Fibroblast of skin of back (primary cell): ENCODE results near the gene ANAPC16.
A peak's percentile ranks its signal among the peaks of the same experiment; 100 is the strongest.
"Not testable (repeated sequence)": the region's sequence is repeated elsewhere in the genome, so short reads cannot be mapped to it uniquely, and the experiment has no call there.

Source experiments
- DNase-seq: peaks from one replicate; pipeline ENCODE4 v3.0.0-alpha.2; 2013

ANAPC16 gene

DNA sequence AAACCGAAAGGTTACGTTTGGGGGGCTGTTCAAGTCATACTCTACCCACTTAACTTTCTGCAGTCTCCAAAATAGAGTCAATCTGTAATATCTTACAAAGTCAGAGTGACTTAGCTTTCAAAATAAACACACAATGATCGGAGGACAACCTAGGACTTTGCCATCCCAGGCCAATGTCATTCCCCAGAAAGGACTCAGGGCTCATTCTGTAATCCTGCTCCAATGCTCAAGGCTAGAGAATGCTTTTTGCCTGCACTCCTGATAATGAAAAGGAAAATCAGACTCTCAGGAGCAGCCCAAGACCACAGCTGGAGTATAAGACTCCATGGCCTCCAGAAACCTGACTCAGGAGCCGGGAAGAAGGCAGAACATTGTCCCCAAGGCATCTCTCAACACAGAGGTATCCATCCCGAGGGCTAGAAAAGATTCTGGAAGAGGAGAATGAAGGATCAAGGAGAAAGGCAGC, 28.8 kb downstream of the ANAPC16 start:
- no peak for DNase-seq

DNA sequence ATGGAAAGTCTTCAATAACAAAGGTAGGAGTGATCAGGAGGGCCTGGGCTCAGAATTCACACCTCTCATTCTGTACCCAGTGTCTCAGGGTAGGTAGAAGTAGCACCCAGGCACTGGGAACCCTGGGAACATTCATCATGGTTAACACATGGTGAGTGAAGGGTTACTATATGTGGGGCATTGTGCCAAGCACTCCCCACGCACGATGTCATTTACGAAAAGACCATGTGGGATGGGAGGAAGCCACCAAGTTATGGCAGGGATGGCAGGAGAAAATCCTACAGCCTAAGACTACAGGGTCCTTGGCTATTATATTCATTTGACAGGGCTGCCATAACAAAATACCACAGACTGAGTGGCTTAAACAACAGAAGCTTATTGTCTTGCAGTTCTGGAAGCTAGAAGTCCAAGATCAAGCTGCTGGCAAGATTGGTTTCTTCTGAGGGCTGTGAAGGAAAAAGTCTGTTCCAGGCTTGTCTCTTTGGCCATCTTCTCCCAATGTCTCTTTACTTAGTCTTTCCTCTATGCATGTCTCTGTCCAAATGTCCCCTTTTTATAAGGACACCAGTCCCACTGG, 30.2 kb downstream of the ANAPC16 start:
- no peak for DNase-seq

DNA sequence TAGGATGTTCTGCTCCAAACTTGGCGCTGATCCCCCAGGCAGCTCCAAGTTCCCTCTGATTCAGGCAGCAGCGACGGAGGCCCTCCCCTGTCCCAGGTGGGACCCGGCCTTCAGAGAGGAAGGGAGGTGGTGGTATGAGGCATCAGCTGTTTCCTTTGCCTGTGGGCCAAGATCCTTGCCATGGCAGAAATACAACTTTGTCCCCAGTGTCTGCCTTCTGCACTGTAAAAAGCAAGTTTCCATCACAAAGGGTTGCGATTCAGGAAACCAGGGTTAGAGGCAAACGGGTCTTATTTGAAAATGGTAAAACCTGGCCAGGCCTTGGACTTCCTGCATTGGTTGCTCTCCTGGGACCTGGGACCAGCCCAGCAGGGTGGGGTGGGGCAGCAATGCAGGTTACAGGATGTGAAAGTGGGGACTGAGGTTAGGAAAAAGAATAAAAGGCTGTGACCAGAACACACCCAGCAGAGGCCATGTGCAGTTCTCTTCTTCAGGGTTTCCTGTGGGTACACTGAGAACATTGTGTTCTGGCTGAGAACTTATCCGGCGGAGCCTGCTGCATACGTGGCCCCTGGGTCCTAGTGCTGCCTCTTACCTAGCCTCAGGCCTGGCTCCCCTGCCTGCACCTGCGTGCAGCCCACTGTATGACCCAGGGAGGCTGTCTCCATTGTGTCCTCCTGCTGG, 32.8 kb downstream of the ANAPC16 start:
- no peak for DNase-seq

DNA sequence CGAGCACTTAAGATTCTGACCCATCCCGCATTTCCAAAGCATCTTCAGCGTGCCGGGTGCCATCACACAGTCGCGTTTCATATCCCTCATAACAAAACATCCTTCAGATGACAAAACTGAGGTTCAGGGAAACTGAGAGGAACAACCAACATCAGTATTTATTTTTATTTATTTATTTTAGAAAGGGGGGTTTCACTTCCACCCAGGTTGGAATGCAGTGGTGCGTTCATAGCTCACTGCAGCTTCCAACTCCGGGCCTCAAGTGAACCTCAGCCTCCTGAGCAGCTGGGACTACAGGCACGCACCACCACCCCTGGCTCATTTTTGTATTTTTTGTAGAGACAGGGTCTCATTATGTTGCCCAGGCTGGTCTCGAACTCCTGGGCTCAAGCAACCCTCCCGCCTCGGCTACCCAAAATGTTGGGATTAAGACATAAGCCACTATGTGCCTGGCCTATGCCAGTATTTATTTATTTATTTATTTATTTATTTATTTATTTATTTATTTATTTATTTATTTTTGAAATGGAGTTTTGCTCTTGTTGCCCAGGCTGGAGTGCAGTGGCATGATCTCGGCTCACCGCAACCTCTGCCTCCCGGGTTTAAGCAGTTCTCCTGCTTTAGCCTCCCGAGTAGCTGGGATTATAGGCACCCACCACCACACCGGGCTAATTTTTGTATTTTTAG, 33.5 kb downstream of the ANAPC16 start:
- DNase-seq: not testable (repeated sequence)

DNA sequence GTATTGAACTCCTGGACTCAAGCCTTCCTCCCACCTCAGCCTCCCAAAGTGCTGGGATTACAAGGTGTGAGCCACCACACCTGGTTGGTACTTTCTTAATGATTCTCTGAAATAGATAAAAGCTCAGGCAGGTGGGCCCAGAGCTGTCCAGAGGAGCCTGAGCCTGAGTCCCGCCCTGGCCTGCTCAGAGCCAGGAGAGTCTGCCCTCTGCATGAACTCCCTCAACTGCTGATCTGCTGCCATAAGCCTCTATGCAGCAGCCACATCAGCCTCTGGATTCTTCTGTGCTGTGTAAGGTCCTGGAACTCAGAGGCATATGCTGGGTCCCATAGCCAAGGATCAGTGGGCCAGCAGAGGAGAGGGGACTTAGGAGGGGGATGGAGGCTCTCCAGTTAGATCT, 34.9 kb downstream of the ANAPC16 start:
- peak; percentile 68 for DNase-seq

DNA sequence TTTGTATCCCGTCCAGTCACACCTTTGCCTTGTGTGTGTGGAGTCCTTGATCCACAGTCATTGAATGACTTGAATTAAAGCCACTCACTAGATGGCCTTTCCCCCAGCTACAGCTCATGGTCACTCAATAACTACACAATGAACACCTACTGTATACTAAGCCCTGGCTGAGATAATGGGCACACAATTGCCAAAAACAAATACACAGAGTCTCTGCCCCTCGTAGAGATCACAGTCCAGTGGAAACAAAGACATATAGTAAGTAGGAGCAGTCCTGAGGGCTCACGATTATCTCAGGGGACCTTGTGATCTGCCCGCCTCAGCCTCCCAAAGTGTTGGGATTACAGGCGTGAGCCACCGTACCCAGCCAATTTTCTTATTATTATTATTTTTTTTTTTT, 35.8 kb downstream of the ANAPC16 start:
- DNase-seq: no peak

DNA sequence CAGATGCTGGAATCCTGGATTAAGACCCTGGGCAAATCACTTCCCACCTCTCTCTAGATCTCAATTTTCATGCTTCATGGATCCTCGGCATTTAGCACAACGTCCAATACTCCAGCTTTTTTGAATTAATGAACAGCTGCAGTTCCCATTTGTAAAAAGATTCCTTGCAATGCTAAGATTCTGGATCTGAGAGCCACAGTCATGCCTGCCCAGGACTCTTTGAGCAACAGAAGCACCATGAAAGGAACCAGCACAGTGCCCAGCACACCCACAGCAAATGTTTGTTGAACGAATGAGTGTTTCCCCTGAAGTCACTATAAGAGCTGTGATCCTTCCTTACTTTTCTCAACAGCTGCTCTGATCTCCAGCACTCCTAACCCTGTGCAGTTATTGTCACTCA, 37.2 kb downstream of the ANAPC16 start:
- DNase-seq: no peak

DNA sequence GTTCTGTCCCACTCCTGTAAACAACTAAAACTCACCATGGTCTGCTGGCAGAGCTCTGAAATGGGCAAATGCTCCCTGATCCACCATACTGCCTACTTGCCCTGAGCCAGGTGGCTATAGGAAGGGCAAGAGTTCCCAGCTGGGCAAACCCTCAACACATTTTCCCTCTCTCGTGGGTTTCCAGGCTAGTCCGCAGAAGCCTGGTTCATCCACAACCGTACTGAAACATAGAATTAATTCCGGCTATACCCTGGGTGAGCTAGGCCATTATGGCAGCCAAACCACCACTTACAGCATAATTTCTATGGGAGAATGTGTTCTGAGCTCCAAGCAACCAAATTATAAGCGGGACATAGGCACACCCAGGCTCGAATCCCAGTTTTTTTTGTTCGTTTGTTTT, 37.8 kb downstream of the ANAPC16 start:
- no peak for DNase-seq

DNA sequence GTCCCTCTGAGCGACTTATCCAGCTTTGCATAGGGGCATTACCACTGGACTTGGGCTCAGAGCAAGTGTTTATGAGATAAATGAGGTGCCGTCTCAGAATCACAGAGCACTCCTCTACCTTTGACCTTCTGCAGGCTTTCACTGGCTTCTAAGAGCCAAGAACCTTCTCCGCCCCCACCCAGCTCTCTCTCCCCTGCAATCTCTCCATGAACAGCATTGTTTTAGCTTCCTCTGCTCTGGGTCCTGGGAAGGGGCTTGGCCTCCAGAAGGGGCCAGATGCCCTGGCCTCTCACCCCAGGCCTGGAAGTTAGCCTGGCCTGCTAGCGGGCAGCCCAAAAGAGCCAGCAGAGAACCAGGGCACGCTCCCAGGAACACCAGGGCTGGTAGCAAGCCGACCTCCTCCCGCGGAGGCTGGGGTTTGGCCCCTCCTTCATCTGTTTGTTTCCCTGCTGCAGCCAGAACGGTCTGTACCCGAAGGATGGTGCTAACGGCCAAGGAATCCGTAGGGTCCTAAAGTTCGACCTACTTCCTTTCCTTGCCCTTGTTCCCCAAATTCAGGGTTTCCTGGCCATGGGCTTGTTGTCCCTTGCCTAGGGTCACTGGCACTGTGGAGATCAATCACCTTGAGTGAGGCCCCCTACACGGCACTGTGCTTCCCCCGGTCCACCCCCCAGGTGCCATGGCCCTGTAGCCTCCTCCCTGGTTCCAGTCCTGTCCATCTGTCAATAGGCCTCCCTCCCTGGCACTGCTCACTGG, 39.2 kb downstream of the ANAPC16 start:
- DNase-seq: peak; percentile 69

DNA sequence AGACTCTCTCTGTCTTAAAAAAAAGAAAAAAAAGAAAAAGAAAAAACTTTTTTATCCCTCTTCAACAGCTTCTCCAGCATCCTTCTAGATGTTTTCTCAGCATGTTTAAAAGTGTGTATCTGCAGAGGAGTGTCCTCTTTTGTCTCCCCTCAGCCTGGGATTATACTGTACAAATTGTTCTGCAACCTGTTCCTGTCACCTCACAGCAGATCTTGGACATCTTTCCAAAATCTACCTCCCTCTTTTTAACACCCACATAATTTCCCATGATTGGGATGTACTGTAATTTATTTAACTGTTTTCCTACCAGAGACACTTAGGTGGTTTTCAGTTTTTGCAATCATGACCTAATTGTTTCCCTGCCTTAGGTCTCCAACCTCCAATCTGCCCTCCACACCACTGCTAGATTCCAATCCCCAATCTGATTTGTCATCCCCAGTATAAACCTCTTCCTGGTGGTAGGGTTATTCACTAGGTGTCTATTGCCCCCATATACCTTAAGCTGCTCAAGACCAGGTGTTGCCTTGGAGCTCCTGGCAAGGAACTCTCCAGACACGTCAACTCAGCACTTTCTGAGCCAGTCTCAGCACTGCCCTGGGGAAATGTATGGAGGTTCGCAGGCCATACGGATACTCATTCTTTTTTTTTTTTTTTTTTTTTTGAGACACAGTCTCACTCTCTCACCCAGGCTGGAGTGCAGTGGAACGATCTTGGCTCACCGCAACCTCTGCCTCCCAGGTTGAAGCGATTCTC, 40.3 kb downstream of the ANAPC16 start:
- no peak for DNase-seq

DNA sequence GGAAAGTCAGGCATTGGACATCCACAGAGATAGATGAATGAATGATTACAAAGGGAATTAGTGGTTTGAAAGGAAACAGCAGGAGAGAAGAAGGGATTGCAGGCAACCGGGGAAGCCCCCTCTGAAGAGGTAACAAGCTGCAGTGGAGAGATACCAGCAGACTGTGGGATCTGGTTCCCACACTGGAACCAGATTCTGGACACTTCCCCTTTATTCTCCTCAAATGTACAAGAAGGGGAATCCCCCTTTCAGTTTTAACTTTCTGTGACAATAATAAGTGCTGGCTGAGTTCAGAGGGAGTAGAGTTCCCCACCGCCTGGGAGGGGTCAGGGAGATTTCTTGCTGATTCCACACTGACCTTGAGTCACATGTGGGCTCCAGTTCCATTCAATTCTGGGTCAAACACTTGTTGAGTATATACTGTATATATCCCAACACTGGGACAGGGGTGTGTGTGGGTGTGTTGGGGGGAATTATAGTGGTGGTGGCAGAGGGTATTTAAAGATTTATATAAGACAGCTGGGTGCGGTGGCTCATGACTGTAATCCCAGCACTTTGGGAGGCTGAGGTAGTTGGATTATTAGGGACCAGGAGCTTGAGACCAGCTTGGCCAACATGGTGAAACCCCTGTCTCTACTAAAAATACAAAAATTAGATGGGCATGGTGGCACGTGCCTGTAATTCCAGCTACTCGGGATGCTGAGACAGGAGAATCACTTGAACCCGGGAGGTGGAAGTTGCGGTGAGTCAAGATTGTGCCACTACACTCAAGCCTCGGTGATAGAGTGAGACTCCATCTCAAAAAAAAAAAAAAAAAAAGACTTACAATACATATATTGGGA, 41.5 kb downstream of the ANAPC16 start:
- no peak for DNase-seq

DNA sequence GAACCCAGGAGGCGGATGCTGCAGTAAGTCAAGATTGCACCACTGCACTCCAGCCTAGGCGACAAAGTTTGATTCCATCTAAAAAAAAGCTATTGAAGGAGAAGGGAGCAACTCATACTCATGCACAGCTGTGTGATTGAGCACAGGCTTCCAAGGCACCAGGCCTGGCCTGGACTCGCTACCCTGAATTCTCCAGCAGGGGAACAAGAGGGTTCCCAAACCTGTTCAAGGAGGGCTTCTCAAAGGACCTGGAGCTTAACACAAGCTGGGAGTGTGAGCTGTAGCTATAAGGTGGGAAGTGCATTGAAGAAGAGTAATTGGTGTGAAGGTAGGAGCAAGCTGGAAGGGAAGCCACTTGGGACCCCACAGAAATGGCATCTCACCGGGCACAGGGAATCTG, 42.8 kb downstream of the ANAPC16 start:
- DNase-seq: no peak

DNA sequence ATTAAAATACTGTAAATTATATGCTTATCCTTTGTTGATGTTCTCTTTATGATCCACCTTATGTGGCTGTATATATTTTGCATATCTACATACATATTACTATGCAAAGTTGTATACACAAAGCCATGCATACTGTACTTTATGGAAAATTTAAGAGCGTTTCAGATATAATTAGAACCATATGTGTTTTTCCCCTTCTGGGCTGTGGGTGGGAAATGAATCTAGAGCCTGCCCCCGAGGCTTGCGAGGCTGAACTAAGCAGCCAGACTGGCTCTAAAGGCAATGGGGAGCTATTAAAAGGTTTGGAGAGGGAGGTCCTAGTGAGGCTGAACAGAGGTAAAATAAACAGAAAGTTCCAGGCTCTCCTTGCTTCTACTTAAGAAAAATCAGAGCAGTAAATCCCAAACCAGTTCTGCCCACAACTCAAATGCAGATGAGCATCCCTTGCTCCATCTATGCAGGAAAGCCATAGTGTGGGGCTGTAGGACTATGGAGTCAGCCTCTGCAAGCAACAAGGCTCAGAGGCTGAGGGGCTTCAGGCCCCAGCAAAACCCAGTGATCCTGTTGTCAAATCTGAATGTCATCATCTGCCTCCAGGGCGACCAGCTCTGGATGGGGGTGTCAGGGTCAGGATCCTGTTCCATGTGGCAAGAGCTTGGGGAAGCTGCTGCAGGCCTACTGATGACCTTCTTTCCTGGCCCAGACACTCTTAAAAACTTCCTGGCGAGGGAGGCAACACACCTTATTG, 43.9 kb downstream of the ANAPC16 start:
- DNase-seq: peak; percentile 92

DNA sequence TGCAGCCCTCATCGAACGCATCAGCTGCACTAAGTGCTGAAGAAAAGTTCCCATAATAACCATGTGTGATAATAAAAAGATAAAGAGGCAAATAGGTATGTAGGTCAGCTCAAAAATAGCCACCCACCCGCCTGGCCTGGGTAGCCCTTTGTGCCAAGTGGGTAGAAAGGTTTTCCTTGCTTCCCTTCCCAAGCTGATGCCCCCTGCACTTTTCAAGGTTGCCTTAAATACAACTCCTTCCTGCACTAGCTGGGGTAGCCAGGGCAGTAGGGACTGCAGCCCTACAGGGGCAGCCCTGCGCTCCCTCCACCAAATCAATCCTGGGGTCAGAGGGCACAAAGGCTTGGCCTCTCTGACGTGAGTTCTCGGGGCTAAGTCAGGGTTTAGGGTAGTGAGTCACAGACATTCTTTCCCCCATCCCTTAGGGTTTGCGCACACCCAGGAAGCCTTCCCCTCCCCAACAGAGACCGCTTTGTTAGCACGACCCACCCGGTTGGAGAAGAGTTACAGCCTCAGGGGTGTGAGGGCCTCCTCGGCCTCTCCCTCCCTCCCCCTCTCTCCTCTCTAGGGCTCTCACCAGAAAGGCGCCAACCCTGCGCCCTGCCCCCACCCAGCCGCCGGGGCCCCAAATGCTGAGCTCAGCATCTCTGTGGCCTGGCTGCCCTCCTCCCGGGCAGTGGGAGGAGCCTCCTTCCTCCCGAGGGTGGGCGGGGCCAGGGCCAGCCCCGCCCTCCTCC, 44.6 kb downstream of the ANAPC16 start:
- peak; percentile 95 for DNase-seq

DNA sequence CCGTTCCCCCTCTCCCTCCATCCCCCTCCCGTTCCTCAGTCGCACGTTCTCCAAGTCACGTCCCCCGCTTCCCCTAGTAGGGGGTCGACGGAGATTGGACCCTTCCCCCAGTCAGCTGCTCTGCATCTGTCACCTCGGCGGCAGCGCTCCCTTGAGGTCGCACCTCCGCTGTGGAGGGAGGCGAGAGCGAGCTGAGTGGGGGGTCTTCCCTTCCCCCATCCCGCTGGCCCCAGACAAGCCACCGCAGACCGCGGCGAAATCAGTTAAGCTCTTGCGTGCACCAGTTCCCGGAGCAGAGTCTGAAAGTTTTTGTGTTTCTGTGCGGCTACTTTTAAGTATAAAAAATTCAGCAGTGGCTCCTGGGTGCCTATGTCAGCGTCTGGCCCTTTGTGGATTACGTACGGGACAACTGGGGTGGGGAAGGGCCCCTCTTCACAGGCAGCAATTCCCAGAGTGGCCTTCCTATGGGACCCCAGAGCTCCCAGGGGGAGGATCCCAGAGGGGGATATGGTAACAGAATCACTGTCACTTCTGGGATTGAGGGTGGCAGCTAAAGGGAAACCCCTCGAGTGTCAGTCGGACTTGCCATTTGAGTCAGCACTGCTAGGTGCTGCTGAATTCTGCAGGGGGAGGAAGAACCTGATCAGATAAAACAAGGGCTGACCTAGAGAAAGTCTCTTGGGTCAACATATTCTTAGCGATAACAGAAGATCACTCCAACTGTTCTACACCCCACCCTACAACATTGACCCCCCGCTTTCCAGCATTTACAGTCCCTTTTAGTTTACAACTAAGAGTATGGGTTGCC, 45.4 kb downstream of the ANAPC16 start:
- DNase-seq: peak; percentile 92

DNA sequence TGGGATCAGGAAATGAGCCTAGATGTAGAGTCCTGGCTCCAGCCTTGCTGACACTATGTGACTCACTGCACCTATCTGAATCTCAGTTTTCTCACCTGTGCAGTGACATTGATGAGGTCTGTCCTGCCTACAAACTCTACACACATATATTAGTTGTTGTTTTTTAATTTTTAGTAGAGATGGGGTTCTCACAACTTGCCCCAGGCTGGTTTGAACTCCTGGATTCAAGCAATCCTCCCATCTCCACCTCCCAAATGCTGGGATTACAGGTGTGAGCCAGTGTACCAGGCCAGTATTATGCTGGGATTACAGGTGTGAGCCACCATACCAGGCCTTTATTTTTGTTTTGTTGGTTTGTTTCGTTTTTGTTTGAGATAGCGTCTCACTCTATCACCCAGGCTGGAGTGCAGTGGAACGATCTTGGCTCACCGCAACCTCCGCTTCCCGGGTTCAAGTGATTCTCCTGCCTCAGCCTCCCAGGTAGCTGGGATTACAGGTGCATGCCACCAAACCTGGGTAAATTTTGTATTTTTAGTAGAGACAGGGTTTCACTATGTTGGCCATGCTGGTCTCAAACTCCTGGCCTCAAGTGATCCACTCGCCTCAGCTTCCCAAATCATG, 46.1 kb downstream of the ANAPC16 start:
- no peak for DNase-seq

DNA sequence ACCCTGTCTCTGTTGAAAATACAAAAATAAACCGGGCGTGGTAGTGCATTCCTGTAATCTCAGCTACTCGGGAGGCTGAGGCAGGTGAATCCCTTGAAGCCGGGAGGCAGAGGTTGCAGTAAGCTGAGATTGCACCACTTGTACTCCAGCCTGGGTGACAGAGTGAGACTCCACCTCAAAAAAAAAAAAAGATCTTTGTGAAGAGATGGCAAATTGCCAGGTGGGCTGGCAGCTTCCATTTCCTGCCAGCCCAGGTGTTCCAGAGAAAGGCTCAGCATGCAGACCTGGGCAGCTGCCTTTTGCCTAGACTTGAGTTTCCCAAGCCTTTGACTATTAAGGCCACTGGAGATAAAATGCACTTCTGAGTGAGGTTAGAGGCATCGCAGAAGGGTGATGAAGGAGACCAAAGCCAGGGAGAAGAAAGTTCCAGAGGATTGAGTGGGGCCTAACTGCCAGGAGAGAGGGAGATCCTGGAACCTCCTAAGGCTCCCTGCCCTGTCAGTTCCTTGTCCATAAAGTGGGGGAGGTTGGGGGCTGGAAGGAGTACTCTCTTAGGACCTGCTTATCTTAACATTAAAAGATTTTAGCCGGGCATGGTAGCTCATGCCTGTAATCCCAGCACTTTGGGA, 47.9 kb downstream of the ANAPC16 start:
- DNase-seq: no peak

DNA sequence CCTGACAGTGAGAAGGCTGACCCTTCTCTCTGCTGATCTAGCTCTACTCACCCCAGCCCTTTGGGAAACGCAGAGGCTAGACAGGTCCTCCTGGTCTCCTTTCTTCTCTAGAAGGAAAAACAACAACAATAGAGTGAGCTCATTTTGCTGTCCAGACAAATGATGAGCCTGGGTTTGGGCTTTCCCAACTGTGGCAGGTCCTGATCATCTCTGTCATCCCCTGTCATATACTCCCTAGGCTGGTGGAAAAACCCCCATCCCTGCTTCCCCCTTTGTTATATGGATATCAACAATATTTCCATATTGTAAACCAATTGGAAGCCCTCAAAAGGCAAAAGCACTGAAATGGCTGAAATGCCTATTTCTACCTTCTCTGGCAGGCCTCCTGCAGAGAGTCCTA, 48.7 kb downstream of the ANAPC16 start:
- no peak for DNase-seq
